KMS-11 (cell line): ENCODE data around the gene ASIC4.

ENCODE experiments used
- H2AFZ ChIP-seq: fragments of 200-600 bp; sonication (generic); 2 replicates; pipeline ENCODE4 v1.6.1; 2016; ENCODE audit warnings: antibody characterized with exemption, mixed run types, low read depth
- H3K27ac ChIP-seq: fragments of 200-600 bp; sonication (generic); 2 replicates; pipeline ENCODE4 v1.6.1; 2016; ENCODE audit warnings: mild to moderate bottlenecking, mixed run types
- H3K27me3 ChIP-seq: fragments of 200-600 bp; sonication (generic); 2 replicates; pipeline ENCODE4 v1.6.1; 2017; ENCODE audit warnings: mild to moderate bottlenecking, low read depth, mixed run types, moderate library complexity; ENCODE audit not compliant: insufficient read depth
- H3K36me3 ChIP-seq: fragments of 200-600 bp; sonication (generic); 2 replicates; pipeline ENCODE4 v1.6.1; 2017; ENCODE audit warnings: mild to moderate bottlenecking, mixed run types; ENCODE audit not compliant: insufficient read depth
- H3K4me1 ChIP-seq: fragments of 200-600 bp; sonication (generic); 2 replicates; pipeline ENCODE4 v1.6.1; 2016; ENCODE audit warnings: mild to moderate bottlenecking, low read depth, mixed run types; ENCODE audit not compliant: poor library complexity, severe bottlenecking
- H3K4me2 ChIP-seq: fragments of 200-600 bp; sonication (generic); 2 replicates; pipeline ENCODE4 v1.7.0; 2016; ENCODE audit warnings: mild to moderate bottlenecking, mixed run types
- H3K4me3 ChIP-seq: fragments of 200-600 bp; sonication (generic); IDR thresholded peaks from 2 replicates; pipeline ENCODE4 v1.6.1; 2017; ENCODE audit warnings: low read depth, low read length, mixed read lengths; ENCODE audit not compliant: insufficient read depth
- H3K79me2 ChIP-seq: fragments of 200-600 bp; sonication (generic); 2 replicates; pipeline ENCODE4 v1.6.1; 2016; ENCODE audit warnings: low read depth, mixed run types; ENCODE audit not compliant: insufficient read depth
- H3K9ac ChIP-seq: fragments of 200-600 bp; sonication (generic); 2 replicates; pipeline ENCODE4 v1.6.1; 2016; ENCODE audit warnings: mild to moderate bottlenecking, mixed run types
- H4K20me1 ChIP-seq: fragments of 200-600 bp; sonication (generic); 2 replicates; pipeline ENCODE4 v1.6.1; 2016; ENCODE audit warnings: mild to moderate bottlenecking, mixed run types; ENCODE audit not compliant: insufficient read depth
- TF ChIP-seq, protein P1 (sequence below): fragments of 200-600 bp; sonication (generic); conservative IDR thresholded peaks from 2 replicates; pipeline ENCODE4 v1.6.1; 2017; ENCODE audit warnings: low read depth, mild to moderate bottlenecking, antibody characterized with exemption, low read length, moderate library complexity, mixed read lengths

The ASIC4 gene, protein sequence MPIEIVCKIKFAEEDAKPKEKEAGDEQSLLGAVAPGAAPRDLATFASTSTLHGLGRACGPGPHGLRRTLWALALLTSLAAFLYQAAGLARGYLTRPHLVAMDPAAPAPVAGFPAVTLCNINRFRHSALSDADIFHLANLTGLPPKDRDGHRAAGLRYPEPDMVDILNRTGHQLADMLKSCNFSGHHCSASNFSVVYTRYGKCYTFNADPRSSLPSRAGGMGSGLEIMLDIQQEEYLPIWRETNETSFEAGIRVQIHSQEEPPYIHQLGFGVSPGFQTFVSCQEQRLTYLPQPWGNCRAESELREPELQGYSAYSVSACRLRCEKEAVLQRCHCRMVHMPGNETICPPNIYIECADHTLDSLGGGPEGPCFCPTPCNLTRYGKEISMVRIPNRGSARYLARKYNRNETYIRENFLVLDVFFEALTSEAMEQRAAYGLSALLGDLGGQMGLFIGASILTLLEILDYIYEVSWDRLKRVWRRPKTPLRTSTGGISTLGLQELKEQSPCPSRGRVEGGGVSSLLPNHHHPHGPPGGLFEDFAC

DNA sequence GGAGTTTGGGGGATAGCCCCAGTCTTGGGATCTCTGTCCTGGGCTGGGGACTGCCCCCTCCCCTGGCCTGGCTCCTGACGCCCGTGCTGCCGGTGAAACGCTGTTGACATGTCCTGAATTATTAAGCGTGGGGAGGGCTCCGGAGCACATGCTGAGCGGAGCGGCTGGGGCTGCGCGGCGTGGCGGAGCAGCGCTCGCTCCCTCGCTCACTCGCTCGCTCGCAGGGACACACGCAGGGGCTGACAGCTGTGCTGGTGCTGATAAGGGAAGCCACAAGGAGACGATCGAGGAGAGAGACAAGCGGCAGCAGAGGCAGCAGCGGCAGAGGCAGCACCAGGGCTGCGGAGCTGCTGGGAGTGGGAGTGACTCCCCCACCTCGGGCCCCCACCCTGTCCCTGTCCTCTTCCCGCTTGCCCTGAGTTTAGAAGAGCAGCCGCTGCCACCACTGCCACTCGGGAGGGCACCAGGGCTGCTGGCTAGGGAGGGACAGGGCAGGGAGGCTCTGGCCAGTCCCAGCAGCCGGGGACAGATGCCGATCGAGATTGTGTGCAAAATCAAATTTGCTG lies at the start of gene ASIC4:
Gene ASIC4 (plus strand): TSS at position 287 of the 566 bp plus-strand sequence. CDS start 243 bp downstream, at position 530.
- Histone ChIP-seq H3K79me2 (no peaks in the 10 kb centered on the region), H3K27ac (no peak within 1 kb of the TSS), H3K36me3 (no peaks in the 10 kb centered on the region), H3K27me3 (peaks cover 87% of the 10 kb centered on the region), H3K4me2 (no peak within 1 kb of the TSS), H4K20me1 (no peaks in the 10 kb centered on the region), H3K4me3 (no peak within 1 kb of the TSS), H3K4me1 (peaks cover 5% of the 10 kb centered on the region), H2AFZ (no peak within 1 kb of the TSS), H3K9ac (no peak within 1 kb of the TSS)
- TF ChIP-seq, protein P1, sequence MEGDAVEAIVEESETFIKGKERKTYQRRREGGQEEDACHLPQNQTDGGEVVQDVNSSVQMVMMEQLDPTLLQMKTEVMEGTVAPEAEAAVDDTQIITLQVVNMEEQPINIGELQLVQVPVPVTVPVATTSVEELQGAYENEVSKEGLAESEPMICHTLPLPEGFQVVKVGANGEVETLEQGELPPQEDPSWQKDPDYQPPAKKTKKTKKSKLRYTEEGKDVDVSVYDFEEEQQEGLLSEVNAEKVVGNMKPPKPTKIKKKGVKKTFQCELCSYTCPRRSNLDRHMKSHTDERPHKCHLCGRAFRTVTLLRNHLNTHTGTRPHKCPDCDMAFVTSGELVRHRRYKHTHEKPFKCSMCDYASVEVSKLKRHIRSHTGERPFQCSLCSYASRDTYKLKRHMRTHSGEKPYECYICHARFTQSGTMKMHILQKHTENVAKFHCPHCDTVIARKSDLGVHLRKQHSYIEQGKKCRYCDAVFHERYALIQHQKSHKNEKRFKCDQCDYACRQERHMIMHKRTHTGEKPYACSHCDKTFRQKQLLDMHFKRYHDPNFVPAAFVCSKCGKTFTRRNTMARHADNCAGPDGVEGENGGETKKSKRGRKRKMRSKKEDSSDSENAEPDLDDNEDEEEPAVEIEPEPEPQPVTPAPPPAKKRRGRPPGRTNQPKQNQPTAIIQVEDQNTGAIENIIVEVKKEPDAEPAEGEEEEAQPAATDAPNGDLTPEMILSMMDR: no peak

DNA sequence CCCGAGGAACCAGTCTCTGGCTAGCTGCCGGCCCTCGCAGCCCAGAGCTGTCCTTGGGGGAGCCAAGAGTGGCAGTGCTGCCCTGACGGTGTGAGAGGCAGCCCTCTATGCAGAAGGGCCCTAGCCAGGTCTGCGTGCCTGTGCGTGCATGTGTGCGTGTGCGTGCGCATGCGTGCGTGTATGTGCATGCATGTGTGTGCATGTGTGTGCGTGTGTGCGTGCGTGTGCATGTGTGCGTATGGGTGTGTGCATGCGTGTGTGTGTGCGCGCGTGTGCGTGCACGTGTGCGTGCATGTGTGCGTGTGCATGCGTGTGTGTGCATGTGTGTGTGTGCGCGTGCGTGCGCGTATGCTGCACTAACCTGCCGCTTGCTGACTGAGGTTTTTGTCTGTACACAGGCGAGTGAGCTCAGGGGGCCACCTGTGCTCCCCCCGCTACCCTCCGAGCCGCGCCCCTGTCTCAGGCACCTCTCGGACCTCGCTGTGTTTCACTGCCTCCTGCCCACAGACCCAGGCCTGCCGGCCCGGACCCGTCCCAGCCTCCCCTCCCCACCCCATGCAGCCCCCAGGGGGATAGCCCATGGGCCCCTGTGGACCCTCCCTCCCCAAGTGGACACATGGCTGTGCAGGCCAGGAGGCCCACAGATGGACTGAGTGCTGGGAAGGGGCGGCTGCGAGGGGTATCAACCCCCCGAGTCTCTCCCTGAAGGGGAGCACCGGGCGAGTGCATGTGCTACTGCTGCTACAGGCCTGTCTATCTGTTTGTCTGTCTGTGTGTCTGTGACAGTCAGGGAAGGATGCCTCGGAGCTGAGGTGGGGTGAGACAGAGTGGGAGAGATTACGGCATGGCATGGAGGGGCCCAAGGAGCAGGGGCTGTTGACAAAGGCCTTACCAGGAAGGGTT lies 48.4 kb upstream of the ASIC4 start:
- Histone ChIP-seq H3K9ac (no peak overlapping the region), H3K79me2 (no peaks in the 10 kb centered on the region), H3K4me2 (no peak overlapping the region), H3K4me3 (no peak overlapping the region), H2AFZ (no peak overlapping the region), H3K36me3 (no peaks in the 10 kb centered on the region), H3K27me3 (peaks cover 3% of the 10 kb centered on the region; the same call in 1 of the 2 replicates), H4K20me1 (no peaks in the 10 kb centered on the region), H3K4me1 (no peaks in the 10 kb centered on the region), H3K27ac (no peak overlapping the region)
- TF ChIP-seq, protein P1: no peak

DNA sequence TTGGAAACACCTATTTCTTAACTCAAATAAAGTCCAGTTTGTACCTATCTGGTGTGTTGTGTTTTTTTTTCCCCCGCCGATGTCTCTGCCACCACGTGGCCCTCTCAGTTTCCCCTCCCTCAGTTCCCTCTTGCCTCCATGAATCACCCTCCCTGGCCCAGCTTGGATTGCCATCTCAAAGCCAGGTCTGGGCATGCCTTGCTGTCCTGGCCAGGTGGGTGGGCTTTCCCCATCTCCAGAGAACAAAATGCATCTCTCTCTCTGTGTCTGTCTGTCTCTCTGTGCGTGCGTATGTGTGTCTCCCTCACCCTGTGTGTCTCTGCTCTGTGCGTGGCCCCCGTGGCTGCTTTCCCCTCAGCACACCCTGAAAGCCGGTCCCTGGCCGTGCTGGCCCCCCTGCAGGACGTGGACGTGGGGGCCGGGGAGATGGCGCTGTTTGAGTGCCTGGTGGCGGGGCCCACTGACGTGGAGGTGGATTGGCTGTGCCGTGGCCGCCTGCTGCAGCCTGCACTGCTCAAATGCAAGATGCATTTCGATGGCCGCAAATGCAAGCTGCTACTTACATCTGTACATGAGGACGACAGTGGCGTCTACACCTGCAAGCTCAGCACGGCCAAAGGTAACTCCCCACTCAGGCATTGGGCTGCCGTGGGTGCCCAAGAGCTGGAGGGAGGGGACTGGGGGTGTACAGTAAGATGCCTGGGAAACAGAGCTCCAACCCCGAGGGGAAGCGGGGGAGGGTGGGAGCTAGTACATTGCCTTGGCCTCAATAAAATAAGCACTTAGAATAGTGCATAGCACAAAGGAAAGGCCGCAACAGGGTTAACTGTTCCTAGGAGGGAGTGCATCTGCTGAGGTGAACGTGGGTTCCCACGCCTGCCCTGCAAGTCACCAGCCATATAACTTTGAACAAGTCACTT lies 47.2 kb upstream of the ASIC4 start:
- Histone ChIP-seq H3K36me3 (no peaks in the 10 kb centered on the region), H3K27me3 (peaks cover 12% of the 10 kb centered on the region)

More for the DNA sequence above, 47.2 kb upstream of the ASIC4 start:
- TF ChIP-seq, protein P1: no peak
- H3K27ac ChIP-seq: no peak overlapping the region
- no peak overlapping the region for H3K4me2 ChIP-seq
- H3K79me2 ChIP-seq: no peaks in the 10 kb centered on the region
- no peaks in the 10 kb centered on the region for H3K4me1 ChIP-seq
- no peak overlapping the region for H3K4me3 ChIP-seq
- no peak overlapping the region for H2AFZ ChIP-seq
- no peaks in the 10 kb centered on the region for H4K20me1 ChIP-seq
- no peak overlapping the region for H3K9ac ChIP-seq
